ENCODE data around the gene ARL6IP1. TPM values are rescaled to one million over a fixed set of nuclear protein-coding genes. Genes with fewer than 3 reads are reported as not detected.

The ARL6IP1 gene
- total RNA-seq, 2 experiments from 2014 or later, result 110 to 125 TPM

- intact Hi-C loops (cut with micrococcal nuclease), result no loop called here
- no peaks in the 10 kb centered on the region for H3K27me3 Mint-ChIP-seq
- H3K9me3 Mint-ChIP-seq, result no peaks in the 10 kb centered on the region
- peak overlapping the region; percentile 5 for H3K27ac Mint-ChIP-seq
- peak; percentile 27 for DNase-seq
- H3K4me3 Mint-ChIP-seq, result no peak overlapping the region
- ChIA-PET POLR2A (no interaction called here), CTCF (interaction anchor here (0.6 to 1.2 kb wide), 2 partner anchors 11 to 26 kb away, joined by 3 to 4 read pairs; partner anchors contain the start of gene ARL6IP1)
- H3K4me1 Mint-ChIP-seq (ENCODE audit: low read depth), result peaks cover 5% of the 10 kb centered on the region
- H3K36me3 Mint-ChIP-seq, result peaks cover 29% of the 10 kb centered on the region
These were observed 26.5 kb upstream of the ARL6IP1 start for GRCh38 chr16:18827890-18828289.

GRCh38 chr16:18816286-18816685 lies 14.9 kb upstream of the ARL6IP1 start:
- H3K27ac Mint-ChIP-seq, result no peak overlapping the region
- H3K4me1 Mint-ChIP-seq (ENCODE audit: low read depth), result peaks cover 17% of the 10 kb centered on the region
- CTCF ChIA-PET, result interaction anchor here (1.2 to 3.1 kb wide), 3 partner anchors 12 to 129 kb away, joined by 5 to 19 read pairs (median 5); partner anchors contain the start of gene ARL6IP1
- POLR2A ChIA-PET, result no interaction called here
- H3K4me3 Mint-ChIP-seq, result no peak overlapping the region
- DNase-seq, result no peak
- no peaks in the 10 kb centered on the region for H3K27me3 Mint-ChIP-seq
- intact Hi-C loops (cut with micrococcal nuclease), result no loop called here
- no peaks in the 10 kb centered on the region for H3K9me3 Mint-ChIP-seq
- peaks cover 39% of the 10 kb centered on the region for H3K36me3 Mint-ChIP-seq

- Mint-ChIP-seq H3K27me3 (no peaks in the 10 kb centered on the region), H3K36me3 (peaks cover 53% of the 10 kb centered on the region), H3K9me3 (no peaks in the 10 kb centered on the region), H3K4me3 (no peak overlapping the region), H3K27ac (no peak overlapping the region), H3K4me1 (ENCODE audit: low read depth) (no peaks in the 10 kb centered on the region)
- DNase-seq, result no peak
- intact Hi-C loops (cut with micrococcal nuclease), result no loop called here
- CTCF ChIA-PET, result no interaction called here
- POLR2A ChIA-PET, result no interaction called here
These were observed 10.6 kb upstream of the ARL6IP1 start for GRCh38 chr16:18811925-18812324.

GRCh38 chr16:18809165-18809564 lies 7.8 kb upstream of the ARL6IP1 start:
- no peaks in the 10 kb centered on the region for H3K9me3 Mint-ChIP-seq
- no peak for DNase-seq
- no peak overlapping the region for H3K4me3 Mint-ChIP-seq
- intact Hi-C loops (cut with micrococcal nuclease), result no loop called here
- H3K27me3 Mint-ChIP-seq, result no peaks in the 10 kb centered on the region
- no peak overlapping the region for H3K27ac Mint-ChIP-seq
- peaks cover 13% of the 10 kb centered on the region for H3K4me1 Mint-ChIP-seq (ENCODE audit: low read depth)
- peaks cover 46% of the 10 kb centered on the region for H3K36me3 Mint-ChIP-seq
- ChIA-PET POLR2A (no interaction called here), CTCF (interaction anchor here (1.8 kb wide), 1 partner anchor 8 kb away, joined by 5 read pairs; the partner anchor contains the start of gene ARL6IP1)

GRCh38 chr16:18805257-18805773 lies 4.0 kb upstream of the ARL6IP1 start:
- Mint-ChIP-seq H3K27ac (peak overlapping the region; percentile 92), H3K36me3 (peaks cover 39% of the 10 kb centered on the region), H3K4me1 (ENCODE audit: low read depth) (peaks cover 32% of the 10 kb centered on the region), H3K9me3 (no peaks in the 10 kb centered on the region), H3K27me3 (peaks cover 2% of the 10 kb centered on the region), H3K4me3 (no peak overlapping the region)
- ChIA-PET CTCF (no interaction called here), POLR2A (interaction anchor here (0.6 to 7.2 kb wide), 3 partner anchors 15 to 39 kb away, joined by 3 to 126 read pairs (median 4); partner anchors contain the start of gene RPS15A)
- intact Hi-C loops (cut with micrococcal nuclease), result no loop called here
- no peak for DNase-seq

GRCh38 chr16:18804540-18804939 lies 3.2 kb upstream of the ARL6IP1 start:
- DNase-seq, result no peak
- peaks cover 2% of the 10 kb centered on the region for H3K27me3 Mint-ChIP-seq
- H3K4me1 Mint-ChIP-seq (ENCODE audit: low read depth), result peaks cover 40% of the 10 kb centered on the region
- H3K27ac Mint-ChIP-seq, result peak overlapping the region; percentile 92
- ChIA-PET CTCF (interaction anchor here (0.7 to 1.3 kb wide), 3 partner anchors 11 to 127 kb away, joined by 3 to 5 read pairs (median 4); no protein-coding TSS in a partner anchor), POLR2A (interaction anchor here (0.7 to 7.2 kb wide), 3 partner anchors 15 to 40 kb away, joined by 3 to 126 read pairs (median 4); partner anchors contain the start of gene RPS15A)
- no peak overlapping the region for H3K4me3 Mint-ChIP-seq
- peaks cover 40% of the 10 kb centered on the region for H3K36me3 Mint-ChIP-seq
- intact Hi-C loops (cut with micrococcal nuclease), result loop anchor here (5.0 kb wide), 2 partner anchors 33 to 718 kb away; partner anchors contain the start of genes CCP110 and GDE1
- no peaks in the 10 kb centered on the region for H3K9me3 Mint-ChIP-seq

- H3K4me3 Mint-ChIP-seq, result no peak overlapping the region
- H3K27ac Mint-ChIP-seq, result peak overlapping the region; percentile 92
- intact Hi-C loops (cut with micrococcal nuclease), result loop anchor here (5.0 kb wide), 2 partner anchors 33 to 718 kb away; partner anchors contain the start of genes CCP110 and GDE1
These were observed 2.5 kb upstream of the ARL6IP1 start for GRCh38 chr16:18803569-18804462.

GRCh38 chr16:18802767-18803343 lies 1.5 kb upstream of the ARL6IP1 start:
- ChIA-PET CTCF (interaction anchor here (0.6 to 4.6 kb wide), 8 partner anchors 14 to 164 kb away, joined by 3 to 90 read pairs (median 8); partner anchors contain the start of gene RPS15A), POLR2A (interaction anchor here (1.4 to 7.2 kb wide), 2 partner anchors 13 to 34 kb away, joined by 4 to 126 read pairs; partner anchors contain the start of gene RPS15A)
- DNase-seq, result no peak
- Mint-ChIP-seq H3K4me3 (peak overlapping the region; percentile 98), H3K36me3 (peaks cover 29% of the 10 kb centered on the region), H3K9me3 (no peaks in the 10 kb centered on the region), H3K27ac (peak overlapping the region; percentile 92), H3K4me1 (ENCODE audit: low read depth) (peaks cover 51% of the 10 kb centered on the region), H3K27me3 (peaks cover 2% of the 10 kb centered on the region)
- intact Hi-C loops (cut with micrococcal nuclease), result loop anchor here (5.0 kb wide), 2 partner anchors 34 to 719 kb away; partner anchors contain the start of genes CCP110 and GDE1

More at GRCh38 chr16:18803569-18804462, 2.5 kb upstream of the ARL6IP1 start:
- Mint-ChIP-seq H3K27me3 (peaks cover 2% of the 10 kb centered on the region), H3K36me3 (peaks cover 35% of the 10 kb centered on the region), H3K4me1 (ENCODE audit: low read depth) (peaks cover 45% of the 10 kb centered on the region), H3K9me3 (no peaks in the 10 kb centered on the region)
- no peak for DNase-seq
- POLR2A ChIA-PET, result interaction anchor here (0.6 to 7.2 kb wide), 3 partner anchors 14 to 33 kb away, joined by 3 to 126 read pairs (median 4); partner anchors contain the start of gene RPS15A
- CTCF ChIA-PET, result interaction anchor here (0.7 to 1.3 kb wide), 4 partner anchors 9 to 128 kb away, joined by 3 to 5 read pairs (median 4); no protein-coding TSS in a partner anchor

- H3K27me3 Mint-ChIP-seq, result peaks cover 2% of the 10 kb centered on the region
- POLR2A ChIA-PET, result interaction anchor here (7.2 kb wide), 1 partner anchor 11 kb away, joined by 126 read pairs; the partner anchor contains the start of gene RPS15A
- H3K27ac Mint-ChIP-seq, result peak overlapping the region; percentile 95
- H3K4me1 Mint-ChIP-seq (ENCODE audit: low read depth), result peaks cover 55% of the 10 kb centered on the region
- H3K4me3 Mint-ChIP-seq, result peak overlapping the region; percentile 98
- H3K36me3 Mint-ChIP-seq, result peaks cover 34% of the 10 kb centered on the region
- no peak for DNase-seq
- intact Hi-C loops (cut with micrococcal nuclease), result loop anchor here (1.0 to 5.0 kb wide), 7 partner anchors 10 to 722 kb away; partner anchors contain the start of genes CCP110, COQ7, GDE1 and RPS15A
- CTCF ChIA-PET, result interaction anchor here (0.6 to 4.6 kb wide), 6 partner anchors 9 to 154 kb away, joined by 4 to 90 read pairs (median 7); partner anchors contain the start of gene RPS15A
- H3K9me3 Mint-ChIP-seq, result no peaks in the 10 kb centered on the region
These were observed 589 bp downstream of the ARL6IP1 start for GRCh38 chr16:18800775-18801144.

- peaks cover 34% of the 10 kb centered on the region for H3K36me3 Mint-ChIP-seq
- H3K9me3 Mint-ChIP-seq, result no peaks in the 10 kb centered on the region
- H3K4me3 Mint-ChIP-seq, result peak overlapping the region; percentile 98
- H3K27ac Mint-ChIP-seq, result peak overlapping the region; percentile 95
- H3K27me3 Mint-ChIP-seq, result peaks cover 2% of the 10 kb centered on the region
- POLR2A ChIA-PET, result interaction anchor here (1.7 to 7.2 kb wide), 2 partner anchors 11 to 17 kb away, joined by 4 to 126 read pairs; partner anchors contain the start of gene RPS15A
- intact Hi-C loops (cut with micrococcal nuclease), result loop anchor here (2.0 to 5.0 kb wide), 4 partner anchors 13 to 722 kb away; partner anchors contain the start of genes CCP110, COQ7 and GDE1
- CTCF ChIA-PET, result interaction anchor here (1.3 to 4.6 kb wide), 2 partner anchors 10 to 11 kb away, joined by 5 to 90 read pairs; partner anchors contain the start of gene RPS15A
- peaks cover 53% of the 10 kb centered on the region for H3K4me1 Mint-ChIP-seq (ENCODE audit: low read depth)
- DNase-seq, result no peak
These were observed 1.1 kb downstream of the ARL6IP1 start for GRCh38 chr16:18800293-18800692.

GRCh38 chr16:18799500-18799899 lies 1.8 kb downstream of the ARL6IP1 start:
- peaks cover 36% of the 10 kb centered on the region for H3K36me3 Mint-ChIP-seq
- ChIA-PET CTCF (interaction anchor here (4.6 kb wide), 1 partner anchor 10 kb away, joined by 90 read pairs; the partner anchor contains the start of gene RPS15A), POLR2A (interaction anchor here (1.7 to 7.2 kb wide), 2 partner anchors 10 to 16 kb away, joined by 4 to 126 read pairs; partner anchors contain the start of gene RPS15A)
- H3K9me3 Mint-ChIP-seq, result no peaks in the 10 kb centered on the region
- H3K27me3 Mint-ChIP-seq, result peaks cover 2% of the 10 kb centered on the region
- no peak for DNase-seq
- intact Hi-C loops (cut with micrococcal nuclease), result no loop called here
- peaks cover 47% of the 10 kb centered on the region for H3K4me1 Mint-ChIP-seq (ENCODE audit: low read depth)
- peak overlapping the region; percentile 34 for H3K27ac Mint-ChIP-seq
- H3K4me3 Mint-ChIP-seq, result peak overlapping the region; percentile 98
